NCI-H1092 (cell line): ENCODE results near the gene ACTL6B.
"Not testable (repeated sequence)": the region's sequence is repeated elsewhere in the genome, so short reads cannot be mapped to it uniquely, and the experiment has no call there.

ENCODE experiments used
- DNase-seq: peaks from one replicate; lab custom pipeline; 2025; lab: John Stamatoyannopoulos, UW

Gene ACTL6B

DNA sequence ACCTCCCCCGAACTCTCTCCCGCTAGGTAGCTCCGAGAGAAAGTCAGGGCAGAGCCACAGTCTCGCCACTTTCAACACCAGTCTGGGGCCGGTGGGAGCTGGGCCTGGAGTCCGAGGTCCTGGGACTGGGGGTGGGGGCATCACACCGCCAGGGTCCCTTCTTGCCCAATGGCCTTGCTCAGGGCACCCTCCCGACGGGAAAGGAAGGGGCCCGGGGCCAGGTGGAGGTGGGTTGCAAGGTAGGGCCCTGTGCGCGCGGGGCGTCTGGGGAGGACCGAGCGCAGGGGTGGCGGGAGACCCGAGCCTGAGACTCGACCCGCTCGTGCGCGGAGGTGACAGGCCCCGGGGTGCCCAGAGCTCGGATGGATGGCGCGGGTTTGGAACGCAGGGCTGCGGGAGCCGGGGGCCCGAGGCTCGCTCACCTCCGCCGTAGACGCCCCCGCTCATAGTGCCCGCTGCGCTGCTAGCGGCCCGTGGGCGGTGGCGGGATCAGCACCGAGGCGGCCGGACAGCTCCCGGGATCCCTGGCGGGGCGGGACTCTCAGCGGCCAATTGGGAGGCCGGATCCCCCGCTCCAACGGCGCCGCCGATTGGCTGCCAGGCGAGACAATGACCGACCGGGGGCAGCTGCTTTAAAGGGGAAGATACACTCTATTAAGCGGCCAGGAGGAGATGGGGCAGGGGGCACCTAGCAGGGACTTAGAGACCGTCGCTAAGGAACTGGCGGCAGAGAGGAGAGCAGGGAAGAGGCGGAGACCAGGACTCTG, at the start of gene ACTL6B:
Gene ACTL6B, minus strand, starts transcription at position 541 of the 767 bp plus-strand sequence. Its CDS starts 94 bp downstream, at position 447.
- DNase-seq, result peak; percentile 87

DNA sequence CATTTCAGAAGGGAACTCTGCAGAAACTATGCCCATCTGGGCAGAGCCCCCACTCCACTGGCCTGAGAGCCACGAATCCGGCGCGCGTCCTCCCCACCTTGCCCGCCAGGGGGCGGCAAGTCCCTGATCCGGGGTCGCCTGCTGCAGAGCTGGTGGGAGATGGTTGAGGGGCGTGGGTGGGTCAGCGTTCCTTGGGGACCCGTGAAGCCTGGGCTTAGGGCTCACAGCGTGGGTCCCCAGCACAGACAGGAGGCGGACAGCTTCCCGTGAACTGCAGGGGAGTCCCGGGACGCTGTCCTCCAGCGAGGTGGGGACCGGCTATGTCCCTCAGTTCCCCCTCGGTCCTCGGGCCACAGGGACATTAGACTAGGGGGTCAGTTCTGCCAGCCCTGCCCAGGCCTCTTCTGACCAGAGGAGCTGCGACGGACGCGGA, 49.1 kb upstream of the ACTL6B start:
- peak; percentile 67 for DNase-seq

DNA sequence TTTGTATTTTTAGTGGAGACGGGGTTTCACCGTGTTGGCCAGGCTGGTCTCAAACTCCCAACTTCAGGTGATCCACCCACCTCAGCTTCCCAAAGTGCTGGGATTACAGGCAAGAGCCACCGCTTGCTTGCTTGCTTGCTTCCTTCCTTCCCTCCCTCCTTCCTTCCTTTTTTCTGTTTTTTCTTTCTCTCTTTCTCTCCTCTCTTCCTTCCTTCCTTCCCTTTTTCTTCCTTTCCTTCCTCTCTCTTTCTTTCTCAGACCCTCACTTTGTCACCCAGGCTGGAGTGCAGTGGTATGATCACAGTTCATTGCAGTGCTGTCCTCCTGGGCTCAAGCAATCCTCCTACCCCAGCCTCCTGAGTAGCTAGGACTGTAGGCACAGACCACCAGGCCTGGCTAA, 44.8 kb upstream of the ACTL6B start:
- DNase-seq, result not testable (repeated sequence)

DNA sequence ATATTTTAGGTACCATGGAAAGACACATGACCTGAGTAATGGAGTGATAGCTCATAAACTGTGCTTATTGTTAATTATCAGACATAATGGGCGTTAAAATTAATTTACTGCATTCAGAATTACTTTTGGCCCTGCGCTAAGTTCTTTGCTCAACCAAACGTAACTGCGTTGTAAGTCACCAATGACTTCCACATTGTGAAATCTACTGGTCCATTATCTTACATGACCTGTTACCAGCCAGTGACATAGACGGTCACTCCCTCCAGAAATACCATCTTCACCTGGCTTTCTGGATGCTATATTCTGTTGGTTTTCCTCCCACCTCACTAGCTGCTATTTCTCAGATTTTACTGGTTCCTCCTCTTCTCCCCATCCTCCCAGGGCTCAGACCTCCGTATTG, 42.8 kb upstream of the ACTL6B start:
- DNase-seq, result no peak

DNA sequence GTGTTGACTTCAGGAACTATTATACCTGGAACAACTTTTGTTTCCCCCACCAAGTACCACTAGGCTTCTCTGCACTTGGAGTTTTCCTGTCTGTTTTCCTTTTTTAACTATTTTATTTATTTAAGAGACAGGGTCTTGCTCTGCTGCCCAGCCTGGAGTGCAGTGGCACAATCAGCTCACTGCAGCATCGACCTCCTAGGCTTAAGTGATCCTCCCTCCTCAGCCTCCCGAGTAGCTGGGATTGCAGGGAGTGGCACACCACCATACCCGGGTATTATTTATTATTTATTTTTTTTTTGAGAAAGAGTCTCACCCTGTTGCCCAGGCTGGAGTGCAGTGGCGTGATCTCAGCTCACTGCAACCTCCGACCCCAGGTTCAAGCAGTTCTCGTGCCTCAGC, 39.9 kb upstream of the ACTL6B start:
- DNase-seq, result no peak

DNA sequence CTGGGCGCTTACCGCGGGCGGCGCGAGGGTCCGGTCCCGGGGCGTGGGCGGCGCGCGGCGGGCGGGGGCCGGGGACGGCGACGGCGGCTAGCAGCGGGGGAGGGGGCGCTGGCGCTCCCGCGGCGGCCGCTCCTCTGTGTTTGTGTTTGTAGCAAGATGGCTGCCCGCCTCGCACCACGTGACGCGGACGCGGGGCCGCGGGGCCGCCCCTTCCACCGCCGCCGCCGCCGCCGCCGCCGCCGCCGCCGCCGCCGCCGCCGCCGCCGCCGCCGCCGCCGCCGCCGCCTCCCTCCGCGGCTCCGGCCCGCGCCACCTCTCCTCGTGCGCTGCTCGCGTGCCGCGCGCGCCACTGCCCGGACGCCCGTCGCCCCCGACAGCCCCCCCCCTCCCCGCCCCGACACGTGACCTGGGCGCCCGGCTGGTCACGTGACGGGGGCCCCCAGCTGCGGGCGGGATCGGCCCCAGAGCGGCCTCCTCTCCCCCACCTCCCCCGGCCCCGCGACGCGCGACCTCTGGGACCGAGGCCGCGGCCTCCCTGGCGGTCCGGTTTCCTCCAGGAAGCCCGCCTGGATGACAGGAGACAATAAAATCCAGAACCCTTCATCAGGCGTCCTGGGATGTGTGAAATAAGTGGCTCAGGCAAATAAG, 38.0 kb upstream of the ACTL6B start, which contains the start of gene GIGYF1:
Gene GIGYF1, minus strand, starts transcription at position 153 of the 648 bp plus-strand sequence. CDS start 6,012 bp downstream, outside the sequence.
- DNase-seq, result peak; percentile 73

DNA sequence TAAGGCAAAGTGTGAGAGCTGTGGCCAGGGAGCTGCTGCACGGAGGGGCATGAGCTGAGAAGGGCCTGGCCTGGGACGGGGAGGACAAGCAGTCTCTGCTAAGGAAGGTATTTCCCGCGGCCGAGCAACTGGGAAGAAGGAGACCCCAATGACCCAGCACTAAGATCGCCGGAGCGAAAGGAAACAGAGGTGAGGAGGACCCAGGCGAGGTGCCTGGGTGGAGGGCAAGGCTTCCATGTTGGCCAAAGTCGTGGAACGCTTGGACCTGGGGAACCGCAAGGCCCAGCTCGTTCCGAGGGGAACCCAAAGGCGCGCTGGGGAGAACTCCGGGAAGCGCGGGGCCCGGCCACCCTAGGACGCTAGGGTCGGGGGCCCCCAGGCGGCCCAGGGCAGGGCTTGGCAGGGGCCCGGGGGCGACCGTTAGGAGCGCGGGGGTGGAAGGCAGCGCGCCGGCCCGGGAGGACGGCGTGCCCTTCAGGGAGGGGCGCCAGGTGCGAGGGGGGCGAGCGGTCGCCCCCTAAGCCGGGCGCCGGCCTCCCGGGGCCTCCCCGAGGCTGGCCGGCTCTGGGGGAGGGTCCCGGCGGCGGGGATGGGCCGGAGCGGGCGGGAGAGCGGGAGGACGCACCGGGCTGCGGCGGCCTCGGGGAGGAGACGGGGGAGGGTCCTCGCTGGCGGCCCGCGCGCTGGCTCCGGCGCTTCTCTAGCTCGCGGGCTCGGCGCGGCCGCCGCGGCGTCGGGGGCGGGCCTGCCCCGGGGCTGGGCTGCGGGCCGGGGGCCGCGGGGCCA, 37.3 kb upstream of the ACTL6B start:
- DNase-seq, result peak; percentile 2

DNA sequence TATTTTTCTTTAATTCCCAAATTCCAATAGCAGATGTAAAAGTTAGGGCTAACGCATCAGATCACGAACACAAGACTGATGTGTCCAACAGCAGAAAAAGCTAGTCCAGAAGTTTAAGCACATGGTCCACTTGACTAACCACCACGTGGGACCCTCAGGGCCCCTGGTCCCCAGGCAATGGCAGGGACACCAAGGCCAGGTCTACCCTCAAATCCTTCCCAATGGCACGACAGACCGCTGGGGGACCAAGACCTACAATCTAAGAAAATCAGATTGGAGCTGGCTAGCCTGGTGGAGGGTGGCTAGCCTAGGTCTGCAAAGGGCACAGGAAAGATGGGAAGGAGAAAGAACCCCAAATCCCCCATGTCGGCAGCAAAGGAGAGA, 36.3 kb upstream of the ACTL6B start:
- no peak for DNase-seq

DNA sequence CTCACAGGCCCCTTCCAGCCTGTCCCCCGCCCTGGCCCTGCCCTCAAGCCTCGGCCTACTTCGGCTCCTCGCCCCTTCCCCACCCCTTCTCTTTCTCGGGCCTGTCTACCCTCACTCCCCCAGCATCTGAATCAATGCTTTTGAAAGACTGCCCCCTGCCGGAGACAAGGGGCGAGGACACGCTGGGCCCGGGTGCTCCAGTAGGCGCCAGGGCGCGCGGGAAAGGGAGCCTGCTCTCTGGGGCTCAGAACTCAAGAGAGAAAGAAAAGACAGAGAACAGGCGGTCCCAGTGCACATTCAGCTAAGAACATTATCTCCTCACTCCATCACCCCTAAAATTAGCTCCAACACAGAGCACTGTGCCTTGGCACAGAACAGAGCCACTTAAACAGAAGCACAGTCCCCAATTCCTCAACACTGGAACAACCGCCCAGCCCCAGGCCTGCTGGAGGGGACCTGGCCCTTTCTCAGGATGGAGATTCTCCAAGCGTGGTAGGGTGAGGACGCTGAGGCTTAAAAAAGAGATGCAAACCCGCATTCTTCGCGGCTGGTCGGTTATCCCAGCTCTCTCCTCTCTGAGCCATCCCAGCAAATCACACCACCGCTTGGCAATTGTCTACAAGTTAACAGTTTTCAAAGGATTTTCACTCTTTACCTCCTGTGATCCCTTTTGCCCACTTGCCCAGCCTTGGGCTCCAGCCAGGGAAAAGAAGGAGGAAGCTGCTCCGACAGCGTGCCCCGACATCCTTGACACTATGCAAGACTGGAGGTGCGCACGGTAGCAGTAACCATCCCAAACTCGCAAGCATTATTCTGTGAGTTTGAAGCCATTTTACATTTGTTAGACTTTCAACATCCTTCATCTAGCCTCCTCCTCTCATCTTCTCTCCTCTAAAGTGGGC, 35.7 kb upstream of the ACTL6B start:
- DNase-seq, result peak; percentile 58

DNA sequence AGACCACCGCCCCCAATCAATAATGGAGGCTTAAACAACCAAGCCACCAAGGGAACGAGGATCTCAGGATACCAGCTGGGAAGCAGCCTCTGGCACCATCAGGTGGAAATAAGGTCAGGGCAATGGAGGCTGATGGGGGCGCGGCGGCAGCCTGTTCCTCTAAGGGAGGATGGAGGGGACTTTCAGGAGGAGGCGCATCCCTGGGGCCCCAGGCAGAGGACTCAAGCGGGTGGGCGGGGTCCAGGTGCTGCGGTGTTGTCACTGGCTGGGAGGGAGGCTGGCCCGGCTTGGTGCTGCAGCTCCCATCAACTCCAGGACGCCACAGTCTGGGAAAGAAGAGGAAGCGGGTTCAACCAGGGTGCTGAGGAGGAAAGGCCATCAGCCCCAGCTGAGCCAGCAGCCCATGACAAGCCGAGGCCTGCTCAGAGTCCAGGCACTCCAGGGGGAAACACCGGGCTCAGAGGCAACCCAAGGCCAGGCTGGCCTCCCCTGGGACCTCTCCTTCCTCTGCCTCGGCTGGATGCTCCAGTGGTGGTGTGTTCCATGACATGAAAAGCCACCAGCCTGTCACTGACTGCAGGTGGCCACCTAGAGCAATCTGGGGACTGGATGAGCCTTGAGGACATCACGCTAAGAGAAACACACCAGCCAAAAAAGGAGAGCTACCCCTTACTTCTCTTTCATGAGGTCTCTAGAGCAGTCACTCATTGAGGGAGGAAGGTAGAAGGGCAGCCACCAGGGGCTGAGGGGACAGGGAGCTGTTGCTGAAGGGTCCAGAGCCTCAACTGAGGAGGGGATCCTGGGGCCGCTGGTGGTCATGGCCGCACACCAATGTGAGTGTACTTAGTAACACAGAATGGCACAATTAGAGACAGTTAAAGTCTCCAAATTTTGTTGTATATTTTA, 33.2 kb upstream of the ACTL6B start:
- no peak for DNase-seq

DNA sequence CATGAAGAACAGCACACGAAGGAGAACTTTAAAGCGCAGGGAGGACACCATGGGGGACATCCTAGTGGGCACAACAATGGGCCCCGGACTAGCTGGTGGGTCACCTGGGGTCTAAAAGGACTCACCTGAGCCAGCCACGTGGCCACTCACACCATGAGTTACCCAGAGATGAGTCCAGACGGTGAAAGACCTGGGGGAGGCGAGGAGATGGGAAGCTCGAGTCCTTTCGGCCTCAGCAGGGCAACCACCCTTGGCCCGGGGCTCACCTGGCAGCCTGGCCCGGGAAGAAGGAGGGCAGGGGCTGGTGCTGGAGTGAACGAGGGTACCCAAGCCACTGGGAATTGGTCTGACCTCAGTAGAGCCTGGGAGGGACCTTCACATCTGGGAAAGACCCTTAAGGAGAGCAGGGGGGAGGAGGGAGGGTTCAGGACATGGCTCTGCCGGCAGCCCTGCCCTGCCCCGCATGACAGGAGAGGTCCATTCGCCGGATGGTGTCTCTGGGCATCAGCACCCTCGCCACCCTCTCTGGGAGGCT, 32.1 kb upstream of the ACTL6B start:
- no peak for DNase-seq

DNA sequence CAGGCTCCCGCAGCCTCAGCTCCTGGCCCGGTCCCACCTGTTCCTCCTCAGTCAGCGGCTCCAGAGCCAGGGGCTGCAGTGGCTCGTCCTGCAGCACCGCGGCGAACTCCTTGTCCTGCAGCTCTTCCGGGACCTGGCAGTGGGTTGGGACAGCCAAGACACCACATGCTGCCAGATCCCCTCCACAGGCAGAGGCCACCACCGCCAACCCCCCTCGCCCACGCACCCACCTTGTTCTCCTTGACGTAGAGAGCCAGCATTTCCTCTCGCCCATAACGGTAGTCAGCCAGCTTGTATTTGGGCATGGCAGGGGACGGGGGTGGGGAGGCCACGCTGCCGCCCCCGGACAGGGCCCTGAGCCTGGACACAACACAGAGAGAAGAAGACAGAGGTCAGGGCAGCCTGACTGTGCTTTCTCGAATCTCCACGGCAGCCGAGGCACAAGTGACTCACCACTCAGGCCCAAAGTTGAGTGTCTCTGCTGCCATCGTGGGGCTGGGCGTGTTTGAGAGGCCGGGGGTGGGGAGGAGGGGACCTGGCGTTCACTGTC, 31.6 kb upstream of the ACTL6B start:
- no peak for DNase-seq

DNA sequence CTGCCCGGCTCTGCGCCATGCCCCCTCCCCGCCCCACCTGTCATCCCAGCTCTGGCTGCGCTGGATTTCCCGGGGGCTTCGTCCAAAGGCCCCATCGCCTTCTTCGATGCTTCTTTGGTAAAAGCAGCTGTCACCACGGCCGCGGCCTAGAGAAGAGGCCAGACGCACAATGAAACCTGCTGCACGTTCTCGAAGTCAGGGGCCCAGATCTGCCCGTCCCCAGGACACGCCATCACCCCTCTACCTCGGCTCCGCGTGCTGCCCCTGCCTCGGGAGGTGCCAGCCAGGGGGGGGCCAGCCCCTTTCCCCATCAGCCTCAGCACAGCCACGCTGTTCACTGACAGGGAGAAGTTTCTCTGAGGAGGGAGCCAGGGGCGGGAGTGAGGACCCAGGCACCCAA, 31.0 kb upstream of the ACTL6B start:
- DNase-seq, result no peak

DNA sequence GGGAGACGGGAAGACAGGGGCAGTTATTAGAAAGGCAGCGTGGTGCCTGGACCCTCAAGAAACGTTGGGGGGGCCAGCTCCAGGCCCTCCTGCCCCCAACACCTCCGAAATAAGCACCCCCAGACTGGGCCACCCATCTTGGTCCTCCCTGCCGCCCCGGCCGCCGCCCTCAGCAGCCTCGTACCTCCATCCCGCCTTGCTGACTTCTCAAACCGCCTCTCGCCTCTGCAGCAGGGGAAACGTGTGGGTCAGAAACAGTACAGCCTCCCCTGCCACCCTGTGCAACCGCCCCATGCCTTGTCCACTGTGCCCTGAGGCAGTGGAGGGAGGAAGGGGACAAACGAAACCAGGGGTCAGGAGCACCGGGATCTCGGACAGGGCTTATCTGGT, 30.6 kb upstream of the ACTL6B start:
- no peak for DNase-seq

DNA sequence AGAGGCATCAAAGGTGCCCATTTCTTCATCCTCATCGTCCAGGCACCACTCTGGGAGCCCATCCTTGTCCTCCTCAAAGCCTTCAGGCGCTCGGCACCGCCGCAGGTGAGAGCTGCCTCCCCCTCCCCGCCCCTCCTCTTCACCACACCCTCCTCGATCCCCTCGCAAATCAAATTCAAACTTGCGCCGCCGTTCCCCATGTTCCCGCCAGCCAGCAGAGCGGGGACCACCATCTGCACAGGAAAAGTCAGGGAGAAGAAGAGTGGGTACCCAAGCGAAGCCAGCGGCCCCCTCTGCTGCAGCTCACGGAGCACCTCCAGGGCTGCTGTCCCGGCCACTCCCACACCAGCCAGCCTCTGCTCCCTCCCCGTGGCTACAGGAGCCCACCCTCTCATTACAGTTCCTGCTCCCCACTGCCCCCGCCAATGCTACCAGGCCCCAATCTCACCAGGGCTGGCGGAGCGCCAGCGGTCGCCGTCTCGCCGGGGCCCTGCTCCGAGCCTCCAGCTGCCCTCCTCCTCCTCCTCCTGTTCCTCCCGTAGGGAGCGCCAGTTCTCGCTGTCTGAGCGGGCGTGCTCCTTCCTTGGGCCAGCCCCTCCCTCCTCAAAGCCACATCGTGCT, 30.1 kb upstream of the ACTL6B start:
- no peak for DNase-seq

DNA sequence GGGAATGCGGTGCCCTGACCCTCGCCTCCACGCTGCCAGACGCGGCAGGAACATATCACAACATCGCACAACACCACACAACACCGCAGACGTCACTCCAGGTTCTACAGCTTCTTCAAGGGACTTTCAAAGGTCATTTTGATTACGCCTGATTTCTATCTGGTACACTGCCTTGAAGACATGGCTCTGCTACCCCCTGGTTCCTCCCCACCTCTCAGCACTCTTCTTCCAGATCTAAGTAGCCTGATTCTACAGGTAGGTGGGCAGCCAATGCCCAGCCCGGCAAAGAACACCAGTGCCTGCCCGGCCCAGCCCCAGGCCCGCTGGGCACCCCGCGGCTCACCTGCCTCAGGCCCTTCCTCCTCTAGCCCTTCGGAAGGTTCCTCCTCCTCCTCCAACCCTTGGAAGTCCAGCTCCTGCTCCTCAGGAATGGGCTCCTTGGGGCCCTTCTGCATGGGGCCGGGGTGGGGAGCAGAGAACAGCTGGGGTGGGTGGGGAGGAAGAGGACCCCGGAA, 29.4 kb upstream of the ACTL6B start:
- DNase-seq, result no peak

DNA sequence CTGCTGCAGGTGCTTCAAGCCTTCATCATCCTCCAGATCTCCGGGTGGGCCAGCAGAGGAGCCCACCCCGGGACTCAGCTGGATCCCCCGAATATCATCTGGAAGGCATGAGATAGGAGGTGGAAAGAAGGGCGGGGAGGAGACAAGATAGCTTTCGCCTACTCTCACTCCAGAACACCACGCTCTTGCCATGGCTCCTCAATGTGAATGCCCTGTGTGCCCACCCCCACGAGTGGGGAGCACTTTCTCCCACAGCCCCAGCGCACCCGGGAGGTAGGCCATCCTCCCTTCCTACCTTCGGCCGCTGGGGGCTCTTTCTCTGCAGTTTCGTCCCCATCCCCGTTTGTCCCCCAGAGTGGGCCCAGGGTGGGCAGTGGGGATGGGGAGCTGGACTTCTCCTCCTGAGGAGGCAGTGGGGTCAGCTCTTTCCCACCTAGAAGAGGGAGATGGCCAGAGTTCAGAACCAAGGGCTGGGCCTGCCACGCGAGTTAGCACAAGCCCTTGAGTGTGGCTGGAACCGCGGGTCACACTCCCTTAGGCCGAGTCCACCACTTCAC, 28.9 kb upstream of the ACTL6B start:
- DNase-seq, result no peak

DNA sequence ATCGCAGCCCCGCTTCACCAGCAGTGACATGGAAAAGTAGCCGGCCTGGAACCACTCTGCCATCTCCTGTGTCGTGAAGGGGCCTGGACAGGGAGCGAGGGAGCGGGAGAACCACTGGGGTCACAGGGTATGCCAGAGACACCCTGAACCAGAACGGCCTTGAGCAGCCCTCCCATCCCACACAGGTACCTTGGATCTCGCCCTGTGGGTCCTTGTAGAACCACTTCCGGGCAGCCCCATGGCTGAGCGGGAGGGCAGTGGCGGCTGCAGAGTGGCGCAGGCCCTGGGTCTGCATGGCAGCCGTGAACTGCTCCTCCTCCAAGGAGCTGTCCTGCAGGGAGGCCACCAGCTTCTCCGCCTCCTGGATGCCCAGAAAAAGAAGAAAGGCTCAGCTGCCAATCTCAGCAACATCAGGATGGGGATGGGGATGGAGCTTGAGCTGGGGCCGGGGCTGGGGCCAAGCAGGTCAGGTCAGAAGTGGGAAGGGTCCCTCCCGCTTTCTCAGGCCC, 28.3 kb upstream of the ACTL6B start:
- no peak for DNase-seq
